Daoy (cell line): ENCODE results near the gene ARAP1. TPM values are rescaled to one million over a fixed set of nuclear protein-coding genes. Genes with fewer than 3 reads are reported as not detected.

Experiments used
- DNase-seq: peaks from one replicate; pipeline ENCODE4 v3.0.0-alpha.2; 2015; ENCODE audit warnings: low read depth
- total RNA-seq: library from RNA; depleted of rRNA; stranded (reverse); fragments of >200 nt; shearing (Covaris generic); gene quantifications from 2 replicates; pipeline ENCODE4 v1.2.3, GENCODE V29; 2014

Gene ARAP1
- total RNA-seq, 1 experiment from 2014 or later = 55.7 TPM

DNA sequence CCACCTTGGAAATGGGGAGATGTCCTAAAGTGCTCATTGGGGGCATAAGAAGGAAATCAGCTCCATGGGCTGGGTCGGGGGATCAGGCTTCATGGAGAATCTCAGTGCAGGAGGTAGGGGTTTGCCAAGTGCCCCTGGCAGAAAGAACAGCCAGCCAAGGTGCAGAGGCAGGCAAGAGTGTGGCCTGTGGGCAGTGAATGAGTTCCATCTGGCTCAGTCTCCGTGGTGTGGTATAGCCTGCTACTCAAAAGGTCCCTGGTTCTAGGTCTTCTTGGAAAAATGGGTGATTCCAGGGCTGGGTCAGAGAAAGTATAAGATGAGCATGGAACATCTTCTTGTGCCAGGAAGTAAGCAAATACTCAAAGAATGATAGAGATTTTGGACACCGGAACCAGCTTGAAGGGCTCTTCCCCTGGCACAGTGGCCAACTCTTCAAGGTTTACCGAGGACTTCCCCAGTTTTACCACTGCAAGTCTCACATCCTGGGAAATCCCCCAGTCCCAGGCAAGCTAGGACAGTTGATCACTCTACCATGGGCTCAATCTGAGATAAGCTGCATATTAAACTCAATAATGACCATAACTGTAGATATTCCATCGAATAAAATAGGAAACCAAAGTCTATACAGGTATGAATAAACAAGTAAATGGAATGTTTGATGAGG lies 10.6 kb upstream of the ARAP1 start:
- DNase-seq = no peak

DNA sequence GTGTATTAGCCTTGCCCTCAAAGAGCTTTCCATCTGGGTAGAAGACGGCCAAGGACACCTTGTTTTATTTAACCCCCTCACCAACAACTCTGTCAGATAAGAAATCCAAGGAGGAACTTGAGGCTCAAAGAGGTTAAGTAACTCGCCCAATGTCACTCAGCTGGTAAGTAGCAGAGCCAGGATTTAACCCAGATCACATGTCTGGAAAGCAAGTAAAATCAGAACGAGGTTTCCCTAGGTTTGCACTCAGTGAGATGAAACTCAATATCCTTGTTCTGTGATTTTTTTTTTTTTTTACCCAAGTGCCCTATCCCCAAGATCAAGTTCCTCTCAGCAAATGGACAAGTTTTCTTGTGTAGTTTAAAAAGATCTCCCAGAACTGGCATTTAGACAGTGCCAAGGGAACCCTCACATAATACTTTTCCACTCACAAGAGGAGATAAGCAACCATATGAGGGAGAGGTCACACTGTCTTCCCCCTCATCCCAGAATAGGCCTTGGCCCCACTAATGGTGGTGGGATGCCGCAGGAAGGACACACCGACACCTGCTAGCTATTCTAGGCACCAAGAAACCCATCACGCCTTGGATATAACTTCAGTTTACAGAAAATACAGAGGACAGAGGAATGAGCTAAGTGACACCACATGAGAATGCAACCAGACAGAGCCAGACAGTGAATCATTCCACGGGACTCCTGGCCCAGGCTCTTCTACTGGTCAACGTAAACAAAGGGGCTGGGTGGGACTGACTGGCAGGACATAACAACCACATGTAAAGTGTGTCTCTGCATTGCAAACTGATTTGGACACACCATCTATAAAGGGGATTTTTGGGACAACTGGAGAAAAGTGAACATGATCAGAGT lies 8.6 kb upstream of the ARAP1 start:
- no peak for DNase-seq

DNA sequence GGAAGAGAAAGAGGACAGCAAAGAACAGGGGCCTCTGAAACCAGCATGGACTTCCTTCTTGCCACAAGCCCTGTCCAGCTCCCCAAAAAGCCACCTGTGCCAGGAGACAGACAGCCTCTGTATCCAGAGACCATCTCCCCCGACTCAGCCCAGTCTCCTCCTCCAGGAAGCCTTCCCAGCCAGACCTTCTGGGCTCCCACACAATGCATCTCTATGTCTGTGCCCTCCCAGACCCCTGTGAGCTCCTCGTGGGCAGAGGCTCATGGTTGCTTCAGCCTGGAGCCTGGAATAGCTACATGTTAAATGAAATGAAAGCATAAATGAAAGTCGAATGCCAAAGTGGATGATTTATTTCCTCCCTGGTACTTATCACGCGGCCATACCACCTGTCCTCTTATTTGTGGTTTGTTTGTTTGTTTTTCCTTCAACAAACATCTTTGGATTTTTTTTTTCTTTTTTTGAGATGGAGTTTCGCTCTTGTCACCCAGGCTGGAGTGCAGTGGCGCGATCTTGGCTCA lies 7.3 kb upstream of the ARAP1 start:
- DNase-seq = no peak

DNA sequence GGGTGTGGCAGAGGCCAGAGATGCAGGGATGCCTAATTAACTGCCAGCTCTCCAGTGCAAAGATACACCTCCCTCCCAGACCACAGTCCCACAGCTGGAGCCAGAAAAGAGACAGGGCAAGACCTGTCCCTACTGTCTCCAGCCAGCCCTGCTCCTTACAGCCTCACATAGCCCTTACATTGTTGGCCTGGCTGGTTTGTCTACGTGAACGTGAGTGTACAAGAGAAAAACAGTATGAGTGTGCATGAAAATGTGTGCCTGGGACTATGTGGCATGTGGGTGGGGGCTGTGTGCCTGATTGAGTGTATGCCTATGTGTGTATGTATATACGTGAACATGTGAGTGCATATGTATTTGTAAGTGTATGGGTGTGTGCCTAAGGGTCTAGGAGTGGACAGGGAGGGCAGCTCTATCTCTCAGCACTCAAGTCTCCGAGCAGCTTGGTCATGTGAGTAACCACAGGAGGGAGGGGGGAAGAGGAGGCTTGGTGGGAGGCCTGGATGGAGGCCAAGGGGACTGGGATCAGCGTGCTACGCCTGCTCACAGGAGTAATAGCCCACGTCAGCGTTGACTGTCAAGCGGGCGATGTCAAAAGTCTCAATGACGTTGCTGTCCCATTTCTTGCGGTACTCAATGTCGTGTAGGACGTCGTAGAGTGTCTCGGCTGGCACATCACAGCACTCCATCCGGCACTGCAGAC lies 6.6 kb upstream of the ARAP1 start:
- peak; percentile 85 for DNase-seq

DNA sequence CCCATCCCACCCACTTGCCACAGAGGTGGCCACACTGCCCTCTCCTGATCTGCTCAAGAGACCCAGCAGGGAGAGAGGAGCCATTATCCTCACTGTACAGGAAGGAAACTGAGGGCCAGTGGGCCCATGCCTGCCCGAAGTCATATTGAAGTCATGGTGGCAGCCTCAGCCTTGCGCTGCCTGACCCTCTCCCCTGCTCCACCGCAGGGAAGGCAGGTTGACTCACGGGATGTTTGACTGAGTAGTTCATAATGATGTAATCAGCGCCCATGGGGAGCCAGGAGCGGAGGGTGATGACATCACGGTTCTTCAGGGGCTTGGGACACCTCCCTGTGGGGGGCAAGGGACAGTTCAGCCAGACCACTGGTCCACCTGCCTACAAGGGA lies 6.1 kb upstream of the ARAP1 start:
- DNase-seq = peak; percentile 78

DNA sequence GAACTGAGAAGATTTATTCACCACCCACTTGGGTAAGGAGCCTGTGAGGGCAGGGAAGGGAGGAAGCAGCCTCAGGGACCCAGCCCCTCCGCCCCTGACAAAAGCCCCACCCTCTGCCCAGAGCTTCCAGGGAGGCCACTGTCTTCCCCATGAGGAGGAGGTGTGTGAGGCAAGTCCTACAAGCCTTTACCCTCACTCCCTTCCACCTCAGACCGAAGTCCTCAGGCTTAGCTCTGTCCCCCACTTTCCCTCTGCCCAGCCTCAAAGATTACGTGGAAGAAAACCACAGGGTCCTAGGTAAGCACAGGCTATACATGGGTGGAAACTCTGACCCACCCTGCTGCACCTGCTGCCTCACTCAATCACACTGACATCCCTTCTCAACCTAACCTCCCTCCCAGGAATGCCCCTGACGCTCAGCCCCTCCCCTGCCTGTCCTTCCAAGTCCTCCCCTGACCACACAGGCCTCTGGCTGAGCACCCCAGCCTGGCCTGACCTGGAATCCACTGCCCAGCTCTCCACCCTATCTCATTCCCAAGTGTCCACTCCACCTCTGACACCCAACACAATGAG lies 3.6 kb upstream of the ARAP1 start:
- no peak for DNase-seq

DNA sequence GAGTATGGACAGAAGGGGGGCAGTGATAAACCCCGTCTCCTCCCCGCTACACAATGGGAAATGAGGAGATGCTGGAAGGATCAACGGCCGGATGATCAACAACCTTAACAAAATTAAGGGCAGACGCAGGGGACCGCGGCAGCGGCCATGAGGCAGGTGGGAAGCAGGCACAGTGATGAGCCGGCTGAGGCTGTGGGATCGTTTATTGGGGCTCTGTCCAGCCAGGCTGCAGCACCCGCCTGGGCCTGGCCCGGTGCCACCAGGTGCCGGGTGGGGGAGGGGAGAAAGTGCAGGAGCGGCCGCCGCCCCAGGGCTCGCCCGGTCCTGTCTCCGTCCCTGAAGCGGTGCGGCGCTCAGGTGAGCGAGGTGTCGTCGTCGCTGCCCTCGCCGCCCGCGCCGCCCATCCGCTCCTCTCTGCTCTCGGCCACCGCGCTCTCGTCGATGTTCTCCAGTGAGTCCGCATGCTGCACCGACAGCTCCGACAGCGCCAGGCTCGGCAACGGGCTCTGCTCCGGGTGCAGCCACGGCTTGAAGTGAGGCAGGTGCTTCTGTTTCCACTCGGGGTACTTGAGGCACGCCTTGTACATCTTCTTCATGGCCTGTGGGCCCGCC lies 2.4 kb upstream of the ARAP1 start:
- no peak for DNase-seq

DNA sequence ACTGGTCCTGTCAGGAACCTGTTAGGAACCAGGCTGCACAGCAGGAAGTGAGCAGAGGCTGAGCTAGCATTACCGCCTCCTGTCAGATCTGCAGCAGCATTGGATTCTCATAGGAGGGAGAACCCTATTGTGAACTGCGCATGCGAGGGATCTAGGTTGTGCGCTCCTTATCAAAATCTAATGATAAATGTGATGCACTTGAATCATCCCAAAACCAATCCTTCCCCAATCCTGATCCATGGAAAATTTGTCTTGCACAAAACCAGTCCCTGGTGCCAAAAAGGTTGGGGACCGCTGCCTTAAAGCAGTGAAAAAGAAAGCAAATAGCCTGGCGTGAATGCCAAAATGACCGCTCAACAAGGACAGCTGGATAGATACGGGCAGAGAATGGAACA lies 1.9 kb upstream of the ARAP1 start:
- no peak for DNase-seq

DNA sequence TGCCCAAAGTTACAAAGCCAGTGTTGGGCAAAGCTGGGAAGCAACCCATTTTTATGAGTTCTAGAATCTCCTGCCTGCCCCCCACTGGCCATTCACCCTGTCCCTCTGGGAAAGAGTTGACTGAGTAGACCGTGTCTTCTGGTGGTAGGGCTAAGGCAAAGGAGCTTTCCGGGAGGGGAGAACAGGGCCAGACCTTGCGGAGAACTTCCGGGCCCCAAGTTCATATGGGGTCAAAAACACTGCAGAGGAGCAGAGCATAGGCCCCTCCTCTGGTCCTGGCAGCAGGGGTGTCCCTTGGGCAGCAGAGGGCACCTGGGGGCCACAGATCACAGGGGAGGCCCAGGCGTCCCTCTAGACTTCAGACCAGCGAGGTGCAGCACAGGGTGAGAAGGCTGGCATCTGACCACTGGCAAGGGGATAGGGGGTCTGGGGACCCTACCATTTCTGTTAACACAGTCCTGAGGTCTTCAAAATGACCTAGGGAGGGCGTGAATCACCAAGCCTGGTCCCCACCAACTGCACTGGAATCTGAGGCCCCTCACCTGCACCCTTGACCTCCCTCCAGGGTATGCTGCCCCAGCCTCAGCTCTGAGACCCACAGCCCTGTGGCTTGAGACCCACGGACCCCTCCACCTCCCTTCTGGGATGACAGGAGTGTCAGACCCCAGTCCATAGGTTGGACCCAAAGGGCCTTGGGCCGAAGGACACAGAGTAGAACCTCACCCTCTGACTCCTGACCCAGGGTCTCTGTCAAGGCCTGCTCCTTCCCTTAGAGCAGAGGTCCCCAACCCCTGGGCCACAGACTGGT lies 1.3 kb upstream of the ARAP1 start:
- no peak for DNase-seq

DNA sequence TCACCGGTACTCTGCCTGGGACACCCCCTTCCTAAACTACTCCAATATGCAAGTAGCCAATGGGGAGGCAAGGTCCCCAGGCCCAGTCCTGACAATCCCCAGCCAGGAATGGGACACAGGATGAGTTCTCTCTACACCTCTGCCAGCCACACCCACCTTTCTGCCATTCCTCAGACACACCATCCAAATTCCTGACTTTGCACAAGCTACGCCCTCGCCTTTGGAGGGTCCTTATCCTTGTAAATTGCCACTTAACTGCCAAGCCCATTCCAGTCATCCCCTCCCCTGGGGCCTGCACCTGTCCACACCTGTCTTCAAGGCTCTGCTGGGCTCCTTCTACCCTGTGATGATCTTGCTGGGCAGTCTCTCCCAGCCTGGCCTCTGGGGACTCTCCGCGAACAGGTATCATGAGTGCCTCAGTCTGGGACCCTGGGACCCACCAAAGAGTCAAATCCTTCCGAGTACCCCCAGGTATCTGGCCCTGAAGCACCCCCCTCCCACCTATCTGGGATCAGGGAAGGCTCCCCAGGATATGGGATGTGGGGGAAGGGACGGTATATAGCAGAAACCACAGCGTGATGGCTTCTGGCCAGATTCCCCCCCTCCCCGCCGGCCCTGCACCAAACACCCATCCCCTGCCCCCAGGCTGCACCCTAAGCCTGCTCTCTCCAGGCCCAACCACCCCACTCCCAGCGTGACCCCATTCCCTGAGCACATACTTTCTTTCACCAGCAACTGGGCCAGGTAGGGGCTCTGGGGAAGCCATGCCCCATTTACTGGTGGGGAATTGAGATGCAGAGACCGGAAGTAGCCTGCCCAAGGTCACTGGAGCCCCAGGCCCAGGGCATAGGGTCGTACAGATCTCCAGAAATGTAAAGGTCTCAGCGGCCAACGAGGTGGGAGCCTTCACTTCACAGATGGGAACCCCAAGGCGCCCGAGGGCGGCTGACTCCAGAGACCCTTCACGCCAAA lies 806 bp downstream of the ARAP1 start:
- no peak for DNase-seq

DNA sequence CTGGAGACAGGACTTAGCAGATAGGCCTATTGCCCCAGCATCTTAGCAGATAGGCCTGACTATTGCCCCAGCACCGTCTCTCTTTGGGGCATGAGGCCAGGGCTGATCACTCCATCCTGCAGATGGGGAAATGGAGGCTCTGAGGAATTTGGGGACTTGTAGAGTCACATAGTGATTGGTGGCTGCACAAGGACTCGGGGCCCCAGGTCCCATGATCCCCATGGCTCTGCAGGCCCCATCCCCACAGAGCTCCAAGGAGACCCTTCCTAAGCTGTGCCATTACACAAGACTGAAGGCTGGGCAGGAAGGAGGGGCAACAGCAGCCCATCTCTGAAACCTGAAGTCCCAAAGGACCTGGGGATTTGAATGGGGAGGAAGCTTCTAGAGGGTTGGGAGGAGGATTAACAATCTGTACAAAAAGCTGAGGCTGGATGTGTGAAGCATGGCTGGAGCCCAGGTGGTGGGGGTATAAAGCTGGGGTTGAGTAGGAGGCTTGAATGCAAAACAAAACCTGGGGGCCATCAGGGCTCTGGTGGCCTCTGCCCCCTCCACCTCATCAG lies 1.6 kb downstream of the ARAP1 start:
- DNase-seq = no peak

DNA sequence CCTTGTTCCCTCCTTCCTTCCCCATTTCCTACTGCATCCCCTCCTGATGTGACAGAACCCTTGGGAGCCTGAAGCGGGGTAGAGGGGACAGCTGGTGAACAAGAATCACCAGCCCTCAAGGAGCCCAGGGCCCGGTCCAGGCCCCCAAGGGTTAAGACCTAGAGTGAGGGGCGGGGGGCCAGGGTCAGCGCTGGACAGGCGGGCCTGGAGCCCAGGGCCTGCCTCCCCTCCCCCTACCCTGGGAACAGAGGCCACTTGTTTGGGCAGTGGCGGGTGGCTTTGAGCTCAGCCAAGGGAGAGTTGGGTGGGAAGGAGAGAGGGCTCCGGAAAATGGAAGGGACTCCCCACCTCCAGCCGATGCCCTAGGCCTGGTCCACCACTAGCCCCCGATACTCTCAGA lies 2.1 kb downstream of the ARAP1 start:
- no peak for DNase-seq

DNA sequence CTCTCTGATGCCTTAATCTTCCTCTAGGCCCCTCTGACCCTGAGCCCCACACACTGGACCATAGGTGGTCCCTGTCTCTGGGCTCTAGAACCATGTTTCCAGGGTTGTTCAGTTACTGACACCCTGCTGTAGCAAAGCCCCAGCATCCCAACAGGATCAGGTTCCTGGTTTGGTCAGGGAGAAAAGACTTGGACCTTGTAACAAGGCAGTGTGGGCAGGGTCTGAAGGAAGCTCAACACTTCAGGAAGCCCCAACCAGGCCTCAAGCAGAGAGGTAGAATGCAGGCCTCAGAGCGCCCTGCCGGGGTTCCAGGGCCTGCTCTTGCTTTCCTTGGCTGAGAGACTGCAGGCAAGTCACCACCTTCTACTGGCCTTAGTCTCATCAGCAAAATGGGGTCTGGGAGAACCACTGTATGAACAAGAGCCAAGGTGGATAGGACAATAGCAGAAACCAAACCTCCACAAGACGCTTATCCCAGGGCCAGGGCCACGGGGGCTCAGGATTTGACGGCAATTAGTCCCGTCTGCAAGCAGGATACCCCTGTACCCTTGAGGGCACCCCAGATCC lies 4.8 kb downstream of the ARAP1 start:
- no peak for DNase-seq

DNA sequence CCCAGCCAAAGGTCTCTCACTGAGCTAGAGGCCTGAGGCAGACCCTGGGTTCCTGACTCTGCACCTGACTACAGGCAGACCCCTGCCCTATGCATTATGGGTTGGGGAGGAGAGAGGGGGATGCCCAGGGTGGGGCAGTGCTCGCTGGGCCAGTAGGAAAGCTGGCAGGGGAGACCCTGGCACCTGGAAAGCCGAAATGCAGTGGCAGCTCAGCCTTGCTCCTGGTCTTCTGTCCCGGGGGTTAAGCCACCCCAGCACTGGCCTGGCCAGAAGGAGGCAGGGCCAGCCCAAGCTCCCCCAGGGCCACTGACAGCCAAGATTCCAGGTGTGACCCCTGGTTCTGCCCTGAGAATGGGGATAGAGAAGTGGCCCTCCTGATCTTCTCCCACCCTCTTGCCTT lies 5.4 kb downstream of the ARAP1 start:
- DNase-seq = no peak

DNA sequence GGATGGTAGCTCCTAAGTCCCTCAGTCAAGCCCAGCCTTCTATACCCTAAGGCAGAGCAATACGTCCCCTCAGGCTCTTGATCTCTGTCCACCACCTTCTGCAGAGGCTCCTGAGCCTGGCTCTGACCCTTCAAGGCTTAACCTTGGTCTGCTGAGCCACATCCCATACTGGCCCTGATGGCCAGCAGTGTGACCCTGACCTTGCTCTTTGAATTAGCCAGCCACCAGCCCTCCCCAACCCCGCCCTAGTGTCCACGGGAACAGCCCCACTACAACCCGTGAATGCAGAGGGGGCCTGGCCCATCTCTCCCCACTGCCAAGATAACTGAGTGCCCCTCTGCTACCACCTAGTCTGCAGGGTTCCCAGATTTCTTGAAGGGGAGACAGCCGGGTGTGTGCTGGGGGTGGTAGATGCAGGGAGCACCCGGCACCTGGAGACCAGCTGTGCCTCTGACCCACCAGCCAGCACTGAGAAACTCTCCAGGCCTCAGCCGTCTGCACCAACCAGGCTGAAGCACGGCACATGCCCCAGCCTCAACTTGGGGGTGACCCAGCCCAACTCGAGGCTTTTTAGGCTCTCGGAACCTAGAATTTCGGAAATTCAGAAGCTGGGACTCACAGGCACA lies 6.2 kb downstream of the ARAP1 start:
- no peak for DNase-seq

DNA sequence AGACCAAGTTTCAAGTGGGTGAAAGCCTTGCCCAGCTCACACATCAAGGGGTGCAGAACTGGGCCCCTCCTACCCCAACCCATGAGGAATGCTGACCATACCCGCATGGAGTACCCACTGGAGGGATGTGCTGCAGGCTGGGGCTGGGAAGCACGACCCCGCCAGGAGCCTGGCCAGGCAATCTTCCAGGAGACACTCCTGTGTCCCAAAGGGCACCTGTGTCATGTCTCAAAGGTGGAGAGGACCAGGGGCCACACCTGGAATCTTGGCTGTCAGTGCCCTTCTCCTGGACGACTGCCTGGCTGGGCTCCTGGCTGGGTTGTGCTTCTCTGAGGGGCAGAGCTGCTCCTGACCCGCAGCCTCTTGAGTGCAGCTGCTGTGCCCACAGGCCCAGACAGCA lies 6.7 kb downstream of the ARAP1 start:
- DNase-seq = no peak

DNA sequence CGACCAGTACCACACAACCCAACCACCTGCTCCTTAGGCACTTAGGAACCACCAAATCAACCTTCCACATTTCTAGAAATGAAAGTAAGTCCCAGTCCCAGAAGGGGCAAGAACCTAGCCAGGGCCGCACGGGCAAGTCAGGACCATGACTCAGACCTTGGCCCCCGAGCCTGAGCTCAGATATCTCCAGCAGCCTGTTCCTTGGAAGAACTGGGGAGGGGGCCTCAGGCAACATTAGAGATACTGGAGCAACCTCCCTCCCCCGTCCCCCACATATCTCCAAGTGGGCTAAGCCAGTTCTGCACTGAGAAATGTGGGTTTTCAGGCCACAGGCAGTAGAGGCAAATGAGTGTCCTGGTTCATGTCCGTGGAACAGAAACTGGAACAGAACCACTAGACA lies 7.7 kb downstream of the ARAP1 start:
- no peak for DNase-seq
